Ovary (tissue), 3 donors: ENCODE results near the gene KCMF1.

ENCODE experiments used
- CTCF ChIP-seq, 3 donors: fragments of 450-650 bp in 2 of 3; fragments of 200-600 bp in 1 of 3; IDR thresholded peaks; one replicate each; pipeline versions ENCODE4 v1.5.1 to v1.8.0; 2016 to 2022; ENCODE audit warnings: antibody characterized with exemption in 3 of 3, mild to moderate bottlenecking in 1 of 3
- EP300 ChIP-seq: sonication (generic); formaldehyde crosslinking; IDR thresholded peaks from one replicate; pipeline ENCODE4 v1.6.1; 2017; ENCODE audit warnings: antibody characterized with exemption
- donor health status: DM: no; HTN: no; CAD: no.

- TF ChIP-seq CTCF (IDR thresholded peaks at IDR 0.05) = no peak
- no peak for TF ChIP-seq EP300
These were observed 63.2 kb downstream of the KCMF1 start for GRCh38 chr2:85034158-85034557.
